Suprapubic skin (tissue), 4 donors: ENCODE measurements around the gene TEDC2. TPM values are rescaled to one million over a fixed set of nuclear protein-coding genes. Genes with fewer than 3 reads are reported as not detected.
A peak's percentile ranks its signal among the peaks of the same experiment; 100 is the strongest.

Experiments used
- DNase-seq, 2 donors: peaks; one replicate each; pipeline ENCODE4 v3.0.0-alpha.2; 2019; ENCODE audit warnings: low spot score in 2 of 2
- H3K27ac ChIP-seq: fragments of 200-600 bp; sonication (generic); one replicate; pipeline ENCODE4 v1.5.1; 2019
- H3K27me3 ChIP-seq: fragments of 200-600 bp; sonication (generic); one replicate; pipeline ENCODE4 v1.5.1; 2019
- H3K36me3 ChIP-seq: fragments of 200-600 bp; sonication (generic); one replicate; pipeline ENCODE4 v1.5.1; 2019
- H3K4me1 ChIP-seq: fragments of 200-600 bp; sonication (generic); one replicate; pipeline ENCODE4 v1.5.1; 2019
- H3K4me3 ChIP-seq: fragments of 200-600 bp; sonication (generic); one replicate; pipeline ENCODE4 v1.5.1; 2019; ENCODE audit warnings: mild to moderate bottlenecking
- H3K9me3 ChIP-seq: fragments of 200-600 bp; sonication (generic); one replicate; pipeline ENCODE4 v1.5.1; 2019
- EP300 ChIP-seq: sonication (generic); formaldehyde crosslinking; IDR thresholded peaks from one replicate; pipeline ENCODE4 v1.6.1; 2017; ENCODE audit warnings: antibody characterized with exemption
- POLR2A ChIP-seq, 2 donors: fragments of 450-650 bp; IDR thresholded peaks; one replicate each; pipeline ENCODE4 v1.6.1; 2017; ENCODE audit warnings: antibody characterized with exemption in 2 of 2, mild to moderate bottlenecking in 2 of 2, moderate library complexity in 2 of 2
- POLR2AphosphoS5 ChIP-seq, 3 donors: sonication (generic); formaldehyde crosslinking; IDR thresholded peaks; one replicate each; pipeline ENCODE4 v1.6.1; 2017; ENCODE audit warnings: antibody characterized with exemption in 3 of 3
- WGBS: methylation state at CpG from one replicate; pipeline ENCODE4 v1.1.5; 2018; 5-methylcytosine and 5-hydroxymethylcytosine counted together
- total RNA-seq, 4 donors: library from RNA; depleted of rRNA; stranded (reverse); fragments of >200 nt; gene quantifications; one replicate each; pipeline ENCODE4 v1.1.0, GENCODE V29; 2016
- TF ChIP-seq, protein P1 (sequence below), 2 donors: fragments of 200-600 bp in 1 of 2; fragments of 450-650 bp in 1 of 2; sonication (generic) in 1 of 2; IDR thresholded peaks; one replicate each; pipeline ENCODE4 v1.5.1; 2016 to 2019; ENCODE audit warnings: antibody characterized with exemption in 2 of 2, mild to moderate bottlenecking in 1 of 2, moderate library complexity in 1 of 2

Gene TEDC2
- total RNA-seq, 4 donors from 2014 or later: 1.4 to 2.2 (median 1.6) TPM; not detected in 1

- H3K27me3 ChIP-seq: no peaks in the 10 kb centered on the region
- WGBS: 36% methylated on average over 24 of the region's 24 CpGs
- no peaks in the 10 kb centered on the region for H3K9me3 ChIP-seq
- H3K4me1 ChIP-seq: peaks cover 39% of the 10 kb centered on the region
- H3K4me3 ChIP-seq: no peak overlapping the region
- DNase-seq: peak; percentile 92 to 93
- H3K27ac ChIP-seq: peak overlapping the region; percentile 24
- no peaks in the 10 kb centered on the region for H3K36me3 ChIP-seq
- TF ChIP-seq POLR2A (IDR thresholded peaks at IDR 0.05) (no peak), POLR2AphosphoS5 (IDR thresholded peaks at IDR 0.05) (no peak), EP300 (no peak)
- TF ChIP-seq, protein P1, sequence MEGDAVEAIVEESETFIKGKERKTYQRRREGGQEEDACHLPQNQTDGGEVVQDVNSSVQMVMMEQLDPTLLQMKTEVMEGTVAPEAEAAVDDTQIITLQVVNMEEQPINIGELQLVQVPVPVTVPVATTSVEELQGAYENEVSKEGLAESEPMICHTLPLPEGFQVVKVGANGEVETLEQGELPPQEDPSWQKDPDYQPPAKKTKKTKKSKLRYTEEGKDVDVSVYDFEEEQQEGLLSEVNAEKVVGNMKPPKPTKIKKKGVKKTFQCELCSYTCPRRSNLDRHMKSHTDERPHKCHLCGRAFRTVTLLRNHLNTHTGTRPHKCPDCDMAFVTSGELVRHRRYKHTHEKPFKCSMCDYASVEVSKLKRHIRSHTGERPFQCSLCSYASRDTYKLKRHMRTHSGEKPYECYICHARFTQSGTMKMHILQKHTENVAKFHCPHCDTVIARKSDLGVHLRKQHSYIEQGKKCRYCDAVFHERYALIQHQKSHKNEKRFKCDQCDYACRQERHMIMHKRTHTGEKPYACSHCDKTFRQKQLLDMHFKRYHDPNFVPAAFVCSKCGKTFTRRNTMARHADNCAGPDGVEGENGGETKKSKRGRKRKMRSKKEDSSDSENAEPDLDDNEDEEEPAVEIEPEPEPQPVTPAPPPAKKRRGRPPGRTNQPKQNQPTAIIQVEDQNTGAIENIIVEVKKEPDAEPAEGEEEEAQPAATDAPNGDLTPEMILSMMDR (IDR thresholded peaks at IDR 0.05): no peak
Observed at GRCh38 chr16:2511128-2511800, 51.4 kb downstream of the TEDC2 start.

DNA sequence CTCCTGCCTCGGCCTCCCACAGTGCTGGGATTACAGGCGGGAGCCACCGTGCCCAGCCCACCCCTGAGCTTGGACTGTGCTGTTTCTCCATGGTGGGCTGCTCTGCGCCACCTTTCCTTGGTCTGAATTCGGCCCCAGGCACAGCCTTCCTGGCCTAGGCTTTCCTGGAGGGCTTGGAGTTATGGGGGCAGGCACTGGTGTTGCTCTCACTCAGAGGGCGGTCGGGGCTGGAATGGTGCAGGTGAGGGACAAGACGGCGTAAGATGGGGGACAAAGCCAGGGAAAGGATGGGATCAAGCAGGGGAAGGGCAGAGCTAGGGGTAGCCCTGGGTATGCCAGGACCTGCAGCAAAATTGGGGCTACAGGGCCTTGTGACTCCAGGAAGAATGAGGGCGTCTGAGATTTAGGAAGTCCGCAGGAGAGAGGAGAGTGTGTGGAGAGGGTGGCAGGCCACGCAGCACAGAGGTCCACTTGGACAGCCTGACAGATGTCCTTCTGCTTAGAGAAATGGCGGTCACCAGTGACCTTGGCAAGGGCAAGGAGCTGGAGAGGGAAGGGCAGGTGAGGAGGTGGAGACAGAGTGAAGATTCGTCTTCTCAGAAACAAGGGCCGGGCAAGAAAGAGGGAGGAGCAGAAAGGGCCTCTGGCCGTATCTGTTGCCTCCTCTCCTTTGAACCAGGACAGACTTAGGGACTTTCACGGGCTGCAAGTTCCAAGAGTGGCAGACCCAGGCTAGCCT, 52.3 kb downstream of the TEDC2 start:
- Histone ChIP-seq H3K27ac (peak overlapping the region; percentile 24), H3K4me1 (peaks cover 48% of the 10 kb centered on the region), H3K4me3 (no peak overlapping the region), H3K36me3 (no peaks in the 10 kb centered on the region), H3K9me3 (no peaks in the 10 kb centered on the region), H3K27me3 (no peaks in the 10 kb centered on the region)
- TF ChIP-seq, protein P1 (IDR thresholded peaks at IDR 0.05): no peak
- TF ChIP-seq POLR2A (IDR thresholded peaks at IDR 0.05) (no peak), POLR2AphosphoS5 (IDR thresholded peaks at IDR 0.05) (no peak), EP300 (no peak)
- DNase-seq: peak in 1 of 2 donors; percentile 64
- WGBS: 86% methylated on average over 17 of the region's 17 CpGs

GRCh38 chr16:2512735-2513404, 53.0 kb downstream of the TEDC2 start:
- Histone ChIP-seq H3K4me1 (peaks cover 55% of the 10 kb centered on the region), H3K36me3 (no peaks in the 10 kb centered on the region), H3K4me3 (peak overlapping the region; percentile 94), H3K27me3 (no peaks in the 10 kb centered on the region), H3K27ac (peak overlapping the region; percentile 99), H3K9me3 (no peaks in the 10 kb centered on the region)
- no peak for DNase-seq
- 41% methylated on average over 14 of the region's 15 CpGs for WGBS
- no peak for TF ChIP-seq POLR2A (IDR thresholded peaks at IDR 0.05)
- no peak for TF ChIP-seq EP300
- no peak for TF ChIP-seq POLR2AphosphoS5 (IDR thresholded peaks at IDR 0.05)
- TF ChIP-seq, protein P1 (IDR thresholded peaks at IDR 0.05): no peak

DNA sequence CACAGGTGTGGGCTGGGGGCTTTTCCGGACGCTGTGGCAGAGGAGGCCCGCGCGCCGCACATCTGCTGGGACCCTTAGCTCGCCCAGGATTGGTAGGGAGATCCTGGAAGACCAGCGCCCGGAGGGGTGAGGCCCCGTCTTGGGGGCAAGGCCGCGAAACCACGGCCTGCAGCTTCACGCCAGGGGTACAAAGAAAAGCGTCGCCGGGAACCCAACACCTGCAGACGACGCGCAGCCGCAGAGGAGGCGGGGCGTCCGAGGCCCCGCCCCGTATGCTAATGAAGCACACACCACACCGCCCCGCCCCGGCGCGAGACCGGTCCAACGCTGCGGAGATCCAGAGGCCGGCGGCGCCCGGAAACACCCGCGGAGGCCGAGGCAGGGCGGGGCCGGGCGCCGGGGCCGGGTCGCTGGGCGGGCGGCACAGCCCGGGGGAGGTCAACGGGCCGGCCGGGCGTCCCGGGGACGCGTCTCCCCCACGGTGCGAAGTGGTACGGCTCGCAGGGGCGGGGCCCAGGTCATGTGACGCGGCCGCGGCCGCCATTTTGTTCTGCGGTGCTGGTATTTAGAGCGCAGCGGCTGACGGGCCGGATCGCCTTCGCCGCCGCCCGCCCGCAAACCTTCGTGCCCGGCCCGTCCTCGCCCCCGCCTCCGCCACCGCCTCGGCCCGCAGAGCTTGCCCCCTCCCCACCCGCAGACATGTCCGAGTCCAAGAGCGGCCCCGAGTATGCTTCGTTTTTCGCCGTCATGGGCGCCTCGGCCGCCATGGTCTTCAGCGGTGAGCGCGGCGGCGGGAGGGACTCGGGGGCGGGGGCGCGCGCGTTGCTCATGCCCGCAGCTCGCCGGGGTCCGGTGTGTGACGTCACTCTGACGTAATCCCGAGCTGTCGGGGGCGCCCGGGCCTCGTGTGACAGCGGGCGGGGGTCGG, 53.8 kb downstream of the TEDC2 start, which contains the start of gene ATP6V0C:
Gene ATP6V0C (plus strand): TSS at position 548 of the 928 bp plus-strand sequence. CDS start 152 bp downstream, at position 700.
- H3K27ac ChIP-seq: peak within 1 kb of the TSS; percentile 99
- H3K9me3 ChIP-seq: no peaks in the 10 kb centered on the region
- peaks cover 63% of the 10 kb centered on the region for H3K4me1 ChIP-seq
- no peaks in the 10 kb centered on the region for H3K36me3 ChIP-seq
- whole genome bisulfite sequencing: under 1% methylated on average over 20 of the region's 122 CpGs
- H3K4me3 ChIP-seq: peak within 1 kb of the TSS; percentile 94
- TF ChIP-seq EP300 (no peak), POLR2A (IDR thresholded peaks at IDR 0.05) (peak; percentile 30 to 88), POLR2AphosphoS5 (IDR thresholded peaks at IDR 0.05) (peak in 2 of 3 donors; percentile 49 to 80)
- TF ChIP-seq, protein P1 (IDR thresholded peaks at IDR 0.05): no peak
- peak; percentile 94 to 97 for DNase-seq
- no peaks in the 10 kb centered on the region for H3K27me3 ChIP-seq

Other genes with a start within 250 kb of the TEDC2 start
- 1 to 10 TPM; 2.2 to 10.0 (median 3.2) TPM for gene BRICD5, start 249.2 kb upstream of the TEDC2 start, total RNA-seq
- gene PGP, start 245.3 kb upstream of the TEDC2 start, total RNA-seq: 1 to 10 TPM; 6.8 to 9.5 (median 7.6) TPM
- 10 to 100 TPM; 42.1 to 79.3 (median 54.2) TPM for gene E4F1, start 236.5 kb upstream of the TEDC2 start, total RNA-seq
- 10 to 100 TPM; 17.0 to 72.6 (median 42.8) TPM for gene DNASE1L2, start 223.7 kb upstream of the TEDC2 start, total RNA-seq
- 10 to 100 TPM; 28.4 to 65.3 (median 47.2) TPM for gene ECI1, start 208.5 kb upstream of the TEDC2 start, total RNA-seq
- gene RNPS1, start 192.0 kb upstream of the TEDC2 start, total RNA-seq: 100 to 1,000 TPM; 119 to 151 (median 146) TPM
- gene ABCA3, start 119.4 kb upstream of the TEDC2 start, total RNA-seq: 10 to 100 TPM in 2 of 4 donors, 1 to 10 TPM in 2; 6.8 to 17.9 (median 11.0) TPM
- gene CCNF, start 30.7 kb upstream of the TEDC2 start, total RNA-seq: 10 to 100 TPM in 2 of 4 donors, 1 to 10 TPM in 2; 6.8 to 12.4 (median 10.1) TPM
- gene NTN3, start 11.2 kb downstream of the TEDC2 start, total RNA-seq: not detected
- gene TBC1D24, start 15.0 kb downstream of the TEDC2 start, total RNA-seq: 10 to 100 TPM; 10.8 to 23.6 (median 16.5) TPM
- 100 to 1,000 TPM; 103 to 147 (median 120) TPM for gene ATP6V0C, start 53.8 kb downstream of the TEDC2 start, total RNA-seq
- gene AMDHD2, start 60.3 kb downstream of the TEDC2 start, total RNA-seq: 10 to 100 TPM; 27.0 to 42.7 (median 38.0) TPM
- gene CEMP1, start 71.3 kb downstream of the TEDC2 start, total RNA-seq: 1 to 10 TPM in 2 of 4 donors, under 1 TPM in 1, not detected in 1; 0.34 to 3.9 (median 3.5) TPM
- gene PDPK1, start 77.9 kb downstream of the TEDC2 start, total RNA-seq: 10 to 100 TPM; 31.6 to 49.8 (median 47.8) TPM
- 10 to 100 TPM; 46.3 to 84.4 (median 53.0) TPM for gene KCTD5, start 222.4 kb downstream of the TEDC2 start, total RNA-seq